Astrocyte (in vitro differentiated cells and primary cell): ENCODE data around the gene CMBL. TPM values are rescaled to one million over a fixed set of nuclear protein-coding genes. Genes with fewer than 3 reads are reported as not detected.

ENCODE experiments used
- DNase-seq: peaks from one replicate; pipeline ENCODE4 v3.0.0-alpha.2; 2010; ENCODE audit warnings: low read depth
- FAIRE-seq: peaks from 2 replicates; lab custom pipeline; 2011; peaks lifted over from hg19 to GRCh38; lab: Jason Lieb, UNC
- H2AFZ ChIP-seq: 2 replicates; pipeline ENCODE4 v1.6.0; 2012; ENCODE audit warnings: low read depth, low read length, inconsistent platforms
- H3K27ac ChIP-seq: 2 replicates; pipeline ENCODE4 v1.5.1; 2011; ENCODE audit warnings: low read depth, low read length, inconsistent platforms
- H3K27me3 ChIP-seq: 2 replicates; pipeline ENCODE4 v1.6.0; 2011; ENCODE audit warnings: low read length, inconsistent platforms; ENCODE audit not compliant: insufficient read depth
- H3K36me3 ChIP-seq: 2 replicates; pipeline ENCODE4 v1.5.1; 2011; ENCODE audit warnings: low read length, inconsistent platforms; ENCODE audit not compliant: insufficient read depth
- H3K4me1 ChIP-seq: 2 replicates; pipeline ENCODE4 v1.5.1; 2011; ENCODE audit warnings: low read length, inconsistent platforms; ENCODE audit not compliant: insufficient read depth
- H3K4me2 ChIP-seq: 2 replicates; pipeline ENCODE4 v1.6.0; 2012; ENCODE audit warnings: low read length, inconsistent platforms
- H3K4me3 ChIP-seq: 2 replicates; pipeline ENCODE4 v1.5.1; 2011; ENCODE audit warnings: low read depth, mild to moderate bottlenecking, low read length, inconsistent platforms; ENCODE audit not compliant: insufficient read depth
- H3K79me2 ChIP-seq: 2 replicates; pipeline ENCODE4 v1.6.0; 2012; ENCODE audit warnings: mild to moderate bottlenecking, low read length, inconsistent platforms; ENCODE audit not compliant: insufficient read depth
- H3K9ac ChIP-seq: 2 replicates; pipeline ENCODE4 v1.6.0; 2012; ENCODE audit warnings: mild to moderate bottlenecking, low read length, inconsistent platforms
- H3K9me3 ChIP-seq: 2 replicates; pipeline ENCODE4 v1.5.1; 2012; ENCODE audit warnings: low read depth, mild to moderate bottlenecking, low read length, inconsistent platforms; ENCODE audit not compliant: insufficient read depth
- H4K20me1 ChIP-seq: 2 replicates; pipeline ENCODE4 v1.6.0; 2012; ENCODE audit warnings: low read length, inconsistent platforms; ENCODE audit not compliant: insufficient read depth
- H3K27ac Mint-ChIP-seq: one replicate; pipeline ENCODE4 v1.8.0; 2021; ENCODE audit warnings: mild to moderate bottlenecking, mixed read lengths; ENCODE audit not compliant: unreplicated experiment
- H3K27me3 Mint-ChIP-seq: one replicate; pipeline ENCODE4 v1.8.0; 2021; ENCODE audit warnings: low read depth, mixed read lengths; ENCODE audit not compliant: unreplicated experiment
- H3K36me3 Mint-ChIP-seq: one replicate; pipeline ENCODE4 v1.8.0; 2021; ENCODE audit warnings: low read depth, mixed read lengths; ENCODE audit not compliant: unreplicated experiment
- H3K4me1 Mint-ChIP-seq: one replicate; pipeline ENCODE4 v1.8.0; 2021; ENCODE audit warnings: low read depth, mixed read lengths; ENCODE audit not compliant: unreplicated experiment
- H3K4me3 Mint-ChIP-seq: one replicate; pipeline ENCODE4 v1.8.0; 2021; ENCODE audit warnings: mild to moderate bottlenecking, moderate library complexity, mixed read lengths; ENCODE audit not compliant: unreplicated experiment
- H3K9me3 Mint-ChIP-seq: one replicate; pipeline ENCODE4 v1.8.0; 2021; ENCODE audit warnings: mild to moderate bottlenecking, mixed read lengths; ENCODE audit not compliant: unreplicated experiment
- CTCF ChIP-seq: IDR thresholded peaks from 2 replicates; pipeline ENCODE4 v1.5.1; 2011; ENCODE audit warnings: low read depth, mild to moderate bottlenecking, inconsistent platforms, low read length, moderate library complexity; ENCODE audit not compliant: insufficient read depth
- EZH2 ChIP-seq: IDR thresholded peaks from 2 replicates; pipeline ENCODE4 v1.6.1; 2012; ENCODE audit warnings: mild to moderate bottlenecking, low read length, inconsistent platforms; ENCODE audit not compliant: insufficient read depth
- total RNA-seq: library from RNA; stranded (reverse); gene quantifications from 2 replicates; pipeline ENCODE4 v1.2.1, GENCODE V29; 2021

The CMBL gene
- total RNA-seq, 1 donor from 2014 or later: 39.7 TPM

- TF ChIP-seq CTCF: no peak
- TF ChIP-seq EZH2: no peak
- no peak for FAIRE-seq
Measured at GRCh38 chr5:10329446-10329819, 21.7 kb upstream of the CMBL start.

GRCh38 chr5:10328323-10328722 is 20.6 kb upstream of the CMBL start:
- Histone ChIP-seq H2AFZ (no peak overlapping the region), H3K4me3 (no peak overlapping the region), H3K9me3 (no peaks in the 10 kb centered on the region), H3K9ac (no peak overlapping the region), H3K27me3 (no peaks in the 10 kb centered on the region), H3K79me2 (no peaks in the 10 kb centered on the region), H3K4me2 (no peak overlapping the region), H4K20me1 (no peaks in the 10 kb centered on the region), H3K36me3 (no peaks in the 10 kb centered on the region), H3K27ac (no peak overlapping the region), H3K4me1 (peaks cover 27% of the 10 kb centered on the region)
- Mint-ChIP-seq H3K4me3 (no peak overlapping the region), H3K27me3 (peaks cover 31% of the 10 kb centered on the region), H3K27ac (no peak overlapping the region), H3K4me1 (peaks cover 2% of the 10 kb centered on the region), H3K36me3 (no peaks in the 10 kb centered on the region), H3K9me3 (no peaks in the 10 kb centered on the region)
- FAIRE-seq (no peak), DNase-seq (peak; percentile 48)
- TF ChIP-seq CTCF (no peak), EZH2 (no peak)

More at GRCh38 chr5:10329446-10329819, 21.7 kb upstream of the CMBL start:
- no peak overlapping the region for H3K27ac Mint-ChIP-seq
- DNase-seq: no peak
- no peaks in the 10 kb centered on the region for H3K36me3 ChIP-seq
- peak overlapping the region; percentile 36 for H3K4me2 ChIP-seq
- H3K4me1 ChIP-seq: peaks cover 27% of the 10 kb centered on the region
- no peak overlapping the region for H3K9ac ChIP-seq
- no peaks in the 10 kb centered on the region for H3K27me3 ChIP-seq
- no peak overlapping the region for H3K4me3 Mint-ChIP-seq
- peaks cover 35% of the 10 kb centered on the region for H3K27me3 Mint-ChIP-seq
- no peak overlapping the region for H3K27ac ChIP-seq
- no peaks in the 10 kb centered on the region for H3K79me2 ChIP-seq
- no peaks in the 10 kb centered on the region for H3K36me3 Mint-ChIP-seq
- no peak overlapping the region for H2AFZ ChIP-seq
- H3K9me3 Mint-ChIP-seq: no peaks in the 10 kb centered on the region
- no peaks in the 10 kb centered on the region for H4K20me1 ChIP-seq
- H3K4me3 ChIP-seq: no peak overlapping the region
- no peaks in the 10 kb centered on the region for H3K9me3 ChIP-seq
- H3K4me1 Mint-ChIP-seq: peaks cover 2% of the 10 kb centered on the region

- no peaks in the 10 kb centered on the region for H3K9me3 ChIP-seq
- no peaks in the 10 kb centered on the region for H3K36me3 Mint-ChIP-seq
- no peak overlapping the region for H3K4me3 Mint-ChIP-seq
- no peak for DNase-seq
- peaks cover 9% of the 10 kb centered on the region for H3K4me1 ChIP-seq
- no peak overlapping the region for H3K4me3 ChIP-seq
- H3K36me3 ChIP-seq: no peaks in the 10 kb centered on the region
- no peak overlapping the region for H3K27ac Mint-ChIP-seq
- H3K79me2 ChIP-seq: no peaks in the 10 kb centered on the region
- H2AFZ ChIP-seq: no peak overlapping the region
- no peaks in the 10 kb centered on the region for H3K27me3 ChIP-seq
- no peak overlapping the region for H3K9ac ChIP-seq
- no peak for TF ChIP-seq CTCF
- no peak for TF ChIP-seq EZH2
- peaks cover 2% of the 10 kb centered on the region for H3K4me1 Mint-ChIP-seq
- H3K9me3 Mint-ChIP-seq: no peaks in the 10 kb centered on the region
- H3K27ac ChIP-seq: no peak overlapping the region
- no peak overlapping the region for H3K4me2 ChIP-seq
- FAIRE-seq: no peak
- peaks cover 2% of the 10 kb centered on the region for H3K27me3 Mint-ChIP-seq
- no peaks in the 10 kb centered on the region for H4K20me1 ChIP-seq
Measured at GRCh38 chr5:10324518-10325370, 17.0 kb upstream of the CMBL start.
